ENCODE measurements around the gene ERAP2.
A peak's percentile ranks its signal among the peaks of the same experiment; 100 is the strongest.

The ERAP2 gene

DNA sequence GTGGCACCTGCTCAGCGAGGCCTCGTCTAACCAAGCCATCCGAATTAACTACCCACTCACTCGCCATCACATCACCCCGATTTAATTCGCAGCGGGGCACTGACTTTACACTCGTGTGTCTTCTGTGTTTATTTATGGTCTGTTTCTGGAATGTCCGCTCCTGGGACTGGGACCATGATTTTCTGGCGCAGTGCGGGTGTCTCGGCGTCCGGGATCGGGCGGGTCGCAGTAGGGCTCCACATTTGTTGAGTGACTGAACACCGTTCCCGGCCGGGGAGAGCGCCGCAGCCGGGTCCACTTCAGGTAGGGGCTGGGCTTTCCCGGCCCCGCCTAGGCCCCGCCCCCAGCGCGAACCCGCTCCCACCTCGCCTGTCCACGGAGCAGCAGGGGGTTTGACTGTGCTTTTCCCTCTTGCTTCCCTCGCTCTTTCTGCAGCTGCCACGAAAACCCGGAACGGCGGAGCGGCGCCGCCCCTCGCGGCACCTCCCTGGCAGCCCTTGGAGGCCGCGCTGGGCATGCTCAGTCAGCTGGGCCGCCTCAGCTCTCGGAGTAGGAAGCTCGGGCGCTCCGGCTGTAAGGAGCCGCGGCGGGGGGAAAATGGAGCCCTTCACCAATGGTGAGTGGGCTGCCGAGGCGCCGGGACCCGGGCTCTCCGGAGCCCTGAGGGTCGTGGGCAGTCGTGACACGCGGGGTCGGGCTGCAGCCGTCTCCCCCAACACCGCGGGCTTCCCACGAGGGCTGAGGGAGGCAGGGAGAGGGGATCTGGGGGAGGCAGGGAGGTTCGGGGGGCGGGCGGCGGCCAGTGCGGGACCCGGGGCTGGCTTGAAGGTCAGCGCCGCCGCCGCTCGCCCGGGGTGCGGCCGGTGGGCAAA is 59.5 kb downstream of the ERAP2 start, which contains the start of gene LNPEP:
TSS of gene LNPEP (plus strand) at position 522 of the 872 bp plus-strand sequence. CDS start at position 598, 76 bp downstream.
- DNase-seq: peak; percentile 91 to 94
- TF ChIP-seq POLR2A (IDR thresholded peaks at IDR 0.05; ENCODE audit: low read length) (no peak), GATA1 (IDR thresholded peaks at IDR 0.05; ENCODE audit: low read depth, low read length) (no peak)

DNA sequence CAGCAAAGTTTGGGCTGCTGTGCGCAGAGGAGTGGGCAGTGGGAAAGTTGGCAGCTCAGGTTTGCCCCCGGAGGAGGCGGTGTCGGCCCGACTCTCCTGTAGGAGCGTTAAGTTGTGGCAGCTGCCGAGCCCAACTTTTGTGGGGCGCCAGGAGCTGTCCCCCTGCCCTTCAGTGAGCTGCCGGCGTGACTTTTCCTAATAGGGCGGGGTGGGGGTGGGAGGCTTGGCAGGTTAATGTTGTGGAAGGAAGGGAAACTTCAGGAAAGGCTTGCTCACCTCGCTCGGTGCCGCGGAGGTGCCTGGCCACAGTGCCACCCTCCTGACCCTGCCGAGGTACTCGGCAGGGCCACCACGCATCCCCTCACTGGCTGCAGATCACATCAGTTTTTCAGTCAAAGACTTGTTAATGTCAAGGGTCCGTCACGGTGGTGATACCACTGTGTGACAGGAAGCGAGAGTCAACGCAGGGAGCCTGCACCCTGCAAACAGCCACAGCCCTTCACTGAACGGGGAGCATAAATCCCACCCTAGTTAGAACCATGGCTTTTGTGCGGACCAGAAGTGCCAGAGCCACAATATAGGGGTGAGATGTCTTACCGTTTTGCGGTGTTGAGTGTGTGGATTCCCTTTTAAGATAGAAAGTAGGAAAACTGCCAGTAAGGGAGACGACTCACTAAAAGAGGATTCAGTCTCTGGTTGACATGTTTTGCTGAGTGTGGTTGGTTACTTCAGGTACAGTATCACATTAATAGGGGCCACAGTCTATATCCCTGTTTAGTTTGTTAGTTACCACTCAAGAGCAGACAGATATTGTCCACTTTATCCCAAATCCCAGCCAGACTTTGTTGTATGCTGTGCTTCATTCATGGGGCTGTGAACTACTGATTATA is 60.4 kb downstream of the ERAP2 start:
- TF ChIP-seq POLR2A (IDR thresholded peaks at IDR 0.05; ENCODE audit: low read length) (no peak), GATA1 (IDR thresholded peaks at IDR 0.05; ENCODE audit: low read depth, low read length) (no peak)
- DNase-seq: peak; percentile 69 to 71

DNA sequence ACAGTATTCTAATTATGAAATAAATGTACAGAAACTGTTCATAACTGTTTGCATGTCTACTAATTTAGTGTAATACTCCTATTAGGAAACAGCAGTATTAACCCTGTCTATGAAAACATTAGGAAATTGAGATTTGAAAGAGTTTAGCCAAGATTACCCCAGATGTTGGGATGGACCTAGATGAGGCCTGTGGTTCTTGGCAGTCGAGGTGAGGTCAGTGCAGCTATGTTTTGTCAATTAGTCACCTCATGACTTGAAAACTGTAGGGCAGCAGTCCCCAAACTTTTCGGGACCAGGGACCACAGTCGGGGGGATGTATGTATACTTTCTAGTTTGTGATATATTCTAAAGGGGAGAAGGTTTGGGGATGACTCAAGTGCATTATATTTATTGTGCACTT is 64.3 kb downstream of the ERAP2 start:
- TF ChIP-seq GATA1 (IDR thresholded peaks at IDR 0.05; ENCODE audit: low read depth, low read length): no peak
- no peak for TF ChIP-seq POLR2A (IDR thresholded peaks at IDR 0.05; ENCODE audit: low read length)
- no peak for DNase-seq

DNA sequence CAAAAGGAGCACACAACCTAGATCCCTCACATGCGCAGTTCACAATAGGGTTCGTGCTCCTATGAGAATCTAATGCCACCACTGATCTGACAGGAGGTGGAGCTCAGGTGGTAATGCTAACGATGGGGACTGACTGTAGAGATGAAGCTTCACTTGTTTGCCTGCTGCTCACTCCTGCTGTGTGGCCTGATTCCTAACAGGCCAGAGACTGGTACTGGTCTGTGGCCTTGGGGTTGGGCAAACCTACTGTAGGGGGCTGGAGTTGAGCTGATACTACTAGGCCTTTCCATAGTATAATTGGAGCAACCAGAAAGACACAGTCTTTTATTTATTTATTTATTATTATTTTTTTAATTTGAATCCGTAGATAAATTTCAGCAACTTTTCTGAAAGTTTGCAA is 64.8 kb downstream of the ERAP2 start:
- TF ChIP-seq POLR2A (IDR thresholded peaks at IDR 0.05; ENCODE audit: low read length) (no peak), GATA1 (IDR thresholded peaks at IDR 0.05; ENCODE audit: low read depth, low read length) (no peak)
- no peak for DNase-seq

DNA sequence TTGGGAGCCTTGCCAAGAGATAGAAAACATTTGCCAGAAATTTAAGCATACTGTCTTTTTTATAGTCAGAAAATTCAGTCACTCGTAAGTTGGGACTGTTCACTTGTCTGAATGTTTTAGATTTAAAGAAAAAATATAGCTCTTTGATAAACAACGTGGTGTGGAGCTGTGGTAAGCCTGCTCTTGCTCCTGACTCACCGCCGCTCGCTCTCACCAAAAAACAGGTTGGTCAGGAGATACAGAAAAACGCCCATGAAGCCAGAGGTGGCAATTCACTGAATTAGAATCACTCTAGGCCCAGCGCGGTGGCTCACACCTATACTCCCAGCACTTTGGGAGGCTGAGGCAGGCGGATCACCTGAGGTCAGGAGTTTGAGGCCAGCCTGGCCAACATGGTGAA is 65.8 kb downstream of the ERAP2 start:
- TF ChIP-seq POLR2A (IDR thresholded peaks at IDR 0.05; ENCODE audit: low read length) (no peak), GATA1 (IDR thresholded peaks at IDR 0.05; ENCODE audit: low read depth, low read length) (no peak)
- DNase-seq: no peak

DNA sequence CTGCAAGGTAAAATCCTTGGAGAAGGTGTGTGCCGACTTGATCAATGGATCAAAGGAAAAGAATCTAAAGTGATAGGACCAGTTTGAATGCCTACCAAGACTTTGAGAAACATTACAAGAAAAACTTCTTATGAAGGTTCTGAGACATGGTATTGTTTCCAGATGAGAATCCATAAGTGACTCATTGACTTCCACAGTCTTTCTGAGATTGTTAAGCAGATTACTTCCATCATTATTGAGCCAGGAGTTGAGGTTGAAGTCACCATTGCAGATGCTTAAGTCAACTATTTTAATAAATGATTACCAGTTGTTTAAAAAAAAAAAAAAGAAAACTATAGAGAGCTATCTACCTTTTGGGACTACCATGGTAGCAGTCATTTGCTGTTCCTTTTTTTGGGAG is 66.6 kb downstream of the ERAP2 start:
- TF ChIP-seq POLR2A (IDR thresholded peaks at IDR 0.05; ENCODE audit: low read length) (no peak), GATA1 (IDR thresholded peaks at IDR 0.05; ENCODE audit: low read depth, low read length) (no peak)
- no peak for DNase-seq

DNA sequence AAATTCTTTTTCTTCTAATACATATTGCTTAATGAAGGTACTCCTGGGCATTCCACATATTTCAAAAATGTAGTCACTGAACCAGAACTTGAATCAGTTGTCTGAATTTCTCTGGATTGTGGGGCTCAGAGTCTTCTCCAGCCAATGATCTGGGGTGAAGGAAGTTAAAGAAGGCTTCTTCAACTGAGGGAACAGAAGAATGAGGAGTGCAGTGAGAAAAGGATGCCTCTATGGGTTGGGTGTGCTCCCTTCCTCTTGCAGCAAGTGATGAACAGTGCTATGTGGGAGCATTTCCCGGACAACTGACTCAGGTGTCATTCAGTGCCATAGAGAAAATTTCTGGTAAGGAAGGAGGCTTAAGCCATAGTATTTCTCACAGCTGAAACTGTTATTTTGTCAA is 67.5 kb downstream of the ERAP2 start:
- no peak for DNase-seq
- TF ChIP-seq POLR2A (IDR thresholded peaks at IDR 0.05; ENCODE audit: low read length) (no peak), GATA1 (IDR thresholded peaks at IDR 0.05; ENCODE audit: low read depth, low read length) (no peak)

DNA sequence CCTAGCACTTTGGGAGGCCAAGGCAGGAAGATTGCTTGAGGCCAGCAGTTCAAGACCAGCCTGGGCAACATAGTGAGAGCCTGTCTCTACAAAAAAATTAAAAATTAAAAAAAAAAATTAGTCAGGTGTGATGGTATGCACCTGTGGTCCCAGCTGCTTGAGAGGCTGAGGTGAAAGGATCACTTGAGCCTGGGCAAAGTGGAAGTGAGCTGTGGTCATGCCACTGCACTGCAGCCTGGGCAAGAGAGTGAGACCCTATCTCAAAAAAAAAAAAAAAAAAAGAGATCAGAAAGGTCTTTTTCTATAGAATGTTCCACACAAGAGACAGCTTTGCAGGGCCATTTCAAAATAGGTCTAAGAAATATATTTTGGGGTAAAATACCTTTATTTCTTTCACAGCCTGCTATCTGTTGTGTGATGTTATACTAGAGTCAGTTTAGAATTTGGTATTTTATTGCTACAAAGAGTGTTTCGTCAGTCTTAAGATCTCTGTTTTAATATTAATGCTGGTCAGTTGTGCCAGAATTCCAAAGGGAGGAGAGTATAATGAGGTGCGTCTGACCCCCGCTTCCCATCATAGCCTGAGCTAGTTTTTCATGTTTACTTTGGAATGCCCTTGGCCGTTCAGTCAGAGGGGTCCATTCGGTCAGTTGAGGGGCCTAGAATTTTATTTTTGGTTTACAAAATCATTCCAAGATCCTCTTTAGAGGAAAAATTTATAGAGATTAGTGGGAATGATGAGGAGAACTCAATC is 69.0 kb downstream of the ERAP2 start:
- TF ChIP-seq POLR2A (IDR thresholded peaks at IDR 0.05; ENCODE audit: low read length): no peak
- no peak for TF ChIP-seq GATA1 (IDR thresholded peaks at IDR 0.05; ENCODE audit: low read depth, low read length)
- no peak for DNase-seq

DNA sequence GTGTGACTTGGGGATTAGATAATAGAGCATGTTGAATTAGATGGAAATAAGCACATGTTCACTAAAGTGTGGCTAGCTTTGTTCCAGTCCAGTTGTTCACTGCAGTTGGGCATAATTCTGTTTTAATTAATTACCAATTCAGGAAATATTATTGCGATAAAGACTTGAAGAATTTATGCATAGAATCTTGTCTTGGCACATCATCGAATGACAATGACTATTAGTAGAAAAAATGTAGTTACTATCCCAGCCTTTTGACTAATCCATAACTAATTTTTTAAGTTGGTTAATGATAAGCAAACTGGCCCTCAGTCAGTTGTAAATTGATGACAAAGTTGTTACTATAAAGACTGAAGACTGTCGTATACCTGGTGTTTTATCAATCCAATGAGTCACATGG is 70.1 kb downstream of the ERAP2 start:
- DNase-seq: no peak
- no peak for TF ChIP-seq GATA1 (IDR thresholded peaks at IDR 0.05; ENCODE audit: low read depth, low read length)
- TF ChIP-seq POLR2A (IDR thresholded peaks at IDR 0.05; ENCODE audit: low read length): no peak

DNA sequence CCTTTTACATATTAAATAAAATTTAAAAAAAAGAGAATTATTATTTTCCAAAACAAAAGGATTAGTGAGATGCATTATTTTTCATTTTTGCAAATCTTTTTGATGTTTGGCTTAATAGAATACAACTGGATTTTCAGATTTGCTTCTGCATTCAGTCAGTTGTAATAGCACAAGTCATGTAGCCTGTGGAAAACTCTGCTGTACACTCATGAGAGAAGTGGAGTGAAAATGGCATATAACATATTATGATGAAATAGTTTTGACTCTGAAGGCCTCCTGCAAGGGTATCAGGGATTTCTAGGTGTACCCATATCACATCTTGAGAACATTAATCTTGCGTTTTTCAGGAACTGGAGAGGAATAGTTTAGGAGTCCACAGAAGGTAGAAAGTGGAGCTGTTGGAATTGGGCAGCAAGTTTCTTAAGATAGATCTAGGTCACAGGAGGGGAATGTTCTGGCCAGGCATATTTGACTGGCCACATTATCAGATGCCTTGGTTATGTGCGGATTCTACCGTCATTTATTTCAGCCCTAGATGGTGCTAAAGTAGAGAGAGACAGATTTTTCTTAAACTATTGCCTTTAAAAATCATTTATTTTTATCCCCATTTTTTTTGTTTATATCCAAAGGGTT is 75.9 kb downstream of the ERAP2 start:
- no peak for DNase-seq
- no peak for TF ChIP-seq GATA1 (IDR thresholded peaks at IDR 0.05; ENCODE audit: low read depth, low read length)
- no peak for TF ChIP-seq POLR2A (IDR thresholded peaks at IDR 0.05; ENCODE audit: low read length)

DNA sequence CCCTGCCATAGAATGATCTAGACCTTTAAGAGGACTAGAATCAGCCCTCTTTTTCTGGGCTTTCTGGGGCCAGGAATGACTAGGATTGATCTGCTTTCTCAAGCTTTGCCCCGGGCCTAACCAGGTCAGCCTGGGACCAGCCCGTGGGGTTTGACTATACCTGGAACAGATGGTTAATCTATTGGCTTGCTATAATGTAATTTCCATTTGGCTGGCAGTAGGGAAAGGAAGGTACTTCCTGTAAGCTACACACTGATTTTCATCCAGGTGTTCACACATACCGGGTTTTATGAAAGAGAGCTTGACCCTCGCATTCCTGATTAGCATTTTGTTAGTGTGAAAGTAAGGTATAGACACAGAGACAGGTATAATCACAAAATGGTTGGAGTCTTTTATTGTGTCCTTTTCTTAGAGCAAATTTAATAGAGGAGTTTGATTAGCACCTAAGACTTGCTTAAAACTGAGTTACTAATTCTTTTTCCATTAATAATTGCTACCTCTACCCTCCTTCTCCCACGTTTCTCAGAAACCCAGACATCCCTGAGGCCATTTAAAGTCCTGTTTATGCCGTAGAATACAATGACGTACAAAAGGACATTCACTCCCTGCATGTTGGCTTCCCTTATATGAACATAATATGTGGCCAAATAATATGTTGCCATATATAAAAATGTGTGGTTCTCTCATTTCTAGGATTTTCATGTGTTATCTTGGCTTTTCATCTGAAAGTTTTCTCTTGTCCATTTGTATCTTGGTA is 76.9 kb downstream of the ERAP2 start:
- TF ChIP-seq GATA1 (IDR thresholded peaks at IDR 0.05; ENCODE audit: low read depth, low read length) (no peak), POLR2A (IDR thresholded peaks at IDR 0.05; ENCODE audit: low read length) (no peak)
- DNase-seq: no peak

DNA sequence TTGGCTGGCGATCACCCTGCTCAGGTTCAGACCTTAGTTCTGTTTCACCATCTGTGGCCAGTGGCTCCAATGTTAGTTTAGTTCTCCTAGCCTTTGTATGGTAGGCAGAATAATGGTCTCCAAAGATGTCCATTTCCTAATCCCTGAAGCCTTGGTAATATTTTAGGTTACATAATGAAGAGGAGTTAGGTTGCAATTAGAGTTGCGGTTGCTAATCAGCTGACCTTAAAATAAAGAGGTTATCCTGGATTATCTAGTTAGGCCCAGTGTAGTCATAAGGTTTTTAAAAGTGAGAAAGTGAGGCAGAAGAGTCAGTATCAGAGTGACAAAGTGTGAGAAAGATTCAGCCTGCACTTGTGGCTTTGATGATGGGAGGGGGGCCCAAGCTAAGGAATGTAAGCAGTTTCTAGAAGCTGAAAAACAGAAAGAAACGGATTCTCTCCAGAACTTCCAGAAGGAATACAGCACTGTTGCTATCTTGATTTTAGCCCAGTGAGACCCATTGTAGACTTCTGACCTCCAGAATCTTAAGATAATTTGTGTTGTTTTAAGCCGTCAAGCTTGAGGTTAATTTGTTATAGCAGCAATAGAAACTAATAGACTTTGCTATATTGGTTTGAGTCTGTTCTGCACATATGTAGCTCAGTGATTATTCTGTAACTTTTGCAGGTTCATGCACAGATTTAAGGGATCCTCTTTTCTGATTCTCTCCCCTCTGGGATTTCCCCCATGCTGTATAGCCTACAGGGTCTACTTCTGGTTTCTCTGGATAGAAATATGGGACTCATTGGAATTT is 81.2 kb downstream of the ERAP2 start:
- TF ChIP-seq POLR2A (IDR thresholded peaks at IDR 0.05; ENCODE audit: low read length) (no peak), GATA1 (IDR thresholded peaks at IDR 0.05; ENCODE audit: low read depth, low read length) (no peak)
- no peak for DNase-seq
